Prostate gland (tissue), 2 donors: Measurements from ENCODE around the gene FAM193B. TPM values are rescaled to one million over a fixed set of nuclear protein-coding genes. Genes with fewer than 3 reads are reported as not detected.

Source experiments
- DNase-seq: peaks from one replicate; pipeline ENCODE4 v3.0.0-alpha.2; 2019; ENCODE audit warnings: low spot score
- H3K27ac ChIP-seq, 2 donors: fragments of 200-600 bp; sonication (generic); 2 replicates each; pipeline ENCODE4 v1.5.1; 2017 to 2019
- H3K27me3 ChIP-seq: fragments of 200-600 bp; sonication (generic); replicated peaks from 2 replicates; pipeline ENCODE4 v1.5.1; 2019; ENCODE audit not compliant: insufficient read depth
- H3K36me3 ChIP-seq, 2 donors: fragments of 200-600 bp; sonication (generic); 1 replicate in 1 of 2; 2 replicates in 1 of 2; pipeline versions ENCODE4 v1.5.1 to v1.8.1; 2017 to 2019
- H3K4me1 ChIP-seq: fragments of 200-600 bp; sonication (generic); replicated peaks from 2 replicates; pipeline ENCODE4 v1.5.1; 2019
- H3K4me3 ChIP-seq, 2 donors: fragments of 200-600 bp; sonication (generic); 2 replicates each; pipeline ENCODE4 v1.5.1; 2017 to 2019
- H3K9me3 ChIP-seq: fragments of 200-600 bp; sonication (generic); 2 replicates; pipeline ENCODE4 v1.5.1; 2017
- CTCF ChIP-seq, 4 experiments: fragments of 200-600 bp in 2 of 4; fragments of 450-650 bp in 2 of 4; sonication (generic) in 2 of 4; IDR thresholded peaks; 1 replicate in 3 of 4; 2 replicates in 1 of 4; pipeline ENCODE4 v1.5.1; 2016 to 2019; ENCODE audit warnings: antibody characterized with exemption in 4 of 4, mild to moderate bottlenecking in 2 of 4, moderate library complexity in 2 of 4
- POLR2A ChIP-seq: fragments of 450-650 bp; IDR thresholded peaks from one replicate; pipeline ENCODE4 v1.6.1; 2016; ENCODE audit warnings: antibody characterized with exemption, mild to moderate bottlenecking
- POLR2AphosphoS5 ChIP-seq: sonication (generic); formaldehyde crosslinking; IDR thresholded peaks from one replicate; pipeline ENCODE4 v1.6.1; 2017; ENCODE audit warnings: antibody characterized with exemption
- WGBS: methylation state at CpG from one replicate; pipeline ENCODE4 v1.1.5; 2018; 5-methylcytosine and 5-hydroxymethylcytosine counted together
- intact Hi-C: fragments of 100-400 bp; cut with DNase I; formaldehyde crosslinking; loops from one replicate; pipeline ENCODE4 v1.14.2; 2022
- total RNA-seq, 2 donors: library from RNA; depleted of rRNA; stranded (reverse); fragments of >200 nt; gene quantifications; one replicate each; pipeline ENCODE4 v1.1.0, GENCODE V29; 2016

The FAM193B gene
- total RNA-seq, 2 donors from 2014 or later, result 59.6 to 112 TPM

- Histone ChIP-seq H3K36me3 (no peaks in the 10 kb centered on the region), H3K27me3 (no peaks in the 10 kb centered on the region), H3K4me3 (no peak overlapping the region), H3K4me1 (peaks cover 24% of the 10 kb centered on the region), H3K9me3 (no peaks in the 10 kb centered on the region), H3K27ac (no peak overlapping the region)
- WGBS, result 42% methylated on average over 4 of the region's 4 CpGs
- DNase-seq, result no peak
- intact Hi-C loops, result no loop called here
- no peak for TF ChIP-seq POLR2A
- TF ChIP-seq POLR2AphosphoS5, result no peak
- no peak for TF ChIP-seq CTCF (IDR thresholded peaks at IDR 0.05)
Measured at GRCh38 chr5:177474846-177475562, 79.4 kb downstream of the FAM193B start.

DNA sequence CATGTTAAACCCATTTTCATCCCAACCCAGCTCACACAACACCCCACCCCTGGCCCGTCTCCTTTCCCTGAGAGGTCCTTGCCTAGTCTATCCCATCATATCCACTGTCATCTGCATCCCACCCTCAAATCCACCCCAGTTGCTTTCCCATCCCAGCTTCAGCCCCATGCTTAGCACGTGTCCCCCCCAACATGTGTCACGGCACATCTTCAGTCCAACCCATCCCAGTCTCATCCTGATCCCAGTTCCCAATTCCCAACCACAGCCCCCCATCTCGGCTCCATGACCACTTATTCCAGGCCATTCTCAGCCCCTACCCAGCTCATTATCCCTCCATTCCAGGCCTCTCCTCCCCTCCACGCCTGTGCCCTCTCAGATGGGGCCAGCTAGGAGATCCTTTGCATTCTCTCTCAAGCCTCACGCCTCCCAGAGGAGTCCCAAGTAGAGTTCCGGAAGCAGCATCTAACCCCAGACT, 80.3 kb downstream of the FAM193B start:
- Histone ChIP-seq H3K27ac (peak overlapping the region; percentile 69 to 74), H3K27me3 (no peaks in the 10 kb centered on the region), H3K36me3 (no peaks in the 10 kb centered on the region), H3K4me3 (peak overlapping the region in 1 of 2 donors; percentile 68), H3K9me3 (no peaks in the 10 kb centered on the region), H3K4me1 (peaks cover 15% of the 10 kb centered on the region)
- 49% methylated on average over 7 of the region's 7 CpGs for WGBS
- intact Hi-C loops, result no loop called here
- TF ChIP-seq CTCF (IDR thresholded peaks at IDR 0.05) (no peak), POLR2AphosphoS5 (no peak), POLR2A (no peak)
- no peak for DNase-seq

- H3K36me3 ChIP-seq, result no peaks in the 10 kb centered on the region
- WGBS, result 1% methylated on average over 21 of the region's 69 CpGs
- H3K27ac ChIP-seq, result peak within 1 kb of the TSS; percentile 69 to 74
- no peaks in the 10 kb centered on the region for H3K9me3 ChIP-seq
- no peaks in the 10 kb centered on the region for H3K27me3 ChIP-seq
- DNase-seq, result no peak
- intact Hi-C loops, result no loop called here
- TF ChIP-seq POLR2A (peak; percentile 36), CTCF (IDR thresholded peaks at IDR 0.05) (no peak), POLR2AphosphoS5 (peak; percentile 3)
- H3K4me3 ChIP-seq, result peak within 1 kb of the TSS; percentile 68 to 70
- H3K4me1 ChIP-seq, result peaks cover 10% of the 10 kb centered on the region
Measured at GRCh38 chr5:177473443-177474001, 80.8 kb downstream of the FAM193B start, which contains the start of gene DBN1. DBN1 (minus strand) TSS chr5:177473634; CDS start chr5:177473521, 113 bp downstream.

GRCh38 chr5:177472460-177473442, 81.6 kb downstream of the FAM193B start:
- no peak for TF ChIP-seq CTCF (IDR thresholded peaks at IDR 0.05)
- Histone ChIP-seq H3K4me3 (peak overlapping the region; percentile 68 to 70), H3K4me1 (peaks cover 10% of the 10 kb centered on the region), H3K9me3 (no peaks in the 10 kb centered on the region), H3K27ac (peak overlapping the region; percentile 69 to 74), H3K36me3 (no peaks in the 10 kb centered on the region), H3K27me3 (no peaks in the 10 kb centered on the region)
- DNase-seq, result no peak
- intact Hi-C loops, result no loop called here
- WGBS, result 2% methylated on average over 27 of the region's 93 CpGs
